Measurements from ENCODE around the gene NFIB.
A peak's percentile ranks its signal among the peaks of the same experiment; 100 is the strongest.

Gene NFIB

DNA sequence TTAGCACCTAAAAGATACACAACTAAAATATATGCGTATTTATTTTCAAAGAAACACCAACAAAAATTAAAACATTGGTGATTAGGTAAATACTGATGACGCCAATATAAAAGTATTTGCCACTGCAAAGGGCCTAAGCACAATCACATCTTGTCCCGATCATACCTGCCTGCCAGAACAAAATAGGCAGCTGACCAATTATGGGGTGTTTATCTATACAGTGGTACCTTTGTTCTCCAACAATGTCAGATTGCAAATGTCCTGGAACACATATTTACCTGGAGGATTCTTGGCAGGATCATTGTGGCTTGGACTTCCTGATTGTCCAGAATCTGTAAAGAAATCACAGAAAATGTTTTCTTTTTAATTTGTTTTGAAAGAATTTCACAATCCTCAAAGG, 134.5 kb downstream of the NFIB start:
- DNase-seq: peak; percentile 35

DNA sequence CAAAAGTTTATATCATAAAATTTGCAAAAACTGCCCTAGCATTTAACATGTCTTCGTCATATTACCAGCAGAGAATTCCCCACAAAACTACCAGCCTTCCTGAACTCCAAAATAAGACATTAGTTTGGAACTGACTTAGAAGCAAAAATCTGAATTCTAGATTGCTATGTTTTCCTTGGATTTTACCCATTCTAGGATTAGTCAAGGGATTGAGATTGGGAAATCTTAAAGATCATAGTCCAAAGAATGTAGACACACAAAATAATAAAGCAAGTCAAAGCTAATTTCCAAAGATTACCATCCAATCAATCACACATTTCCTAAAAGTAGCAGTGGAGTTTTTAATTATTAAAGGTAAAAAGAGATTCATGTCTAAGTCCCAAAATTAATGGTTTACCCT, 138.2 kb downstream of the NFIB start:
- no peak for DNase-seq

DNA sequence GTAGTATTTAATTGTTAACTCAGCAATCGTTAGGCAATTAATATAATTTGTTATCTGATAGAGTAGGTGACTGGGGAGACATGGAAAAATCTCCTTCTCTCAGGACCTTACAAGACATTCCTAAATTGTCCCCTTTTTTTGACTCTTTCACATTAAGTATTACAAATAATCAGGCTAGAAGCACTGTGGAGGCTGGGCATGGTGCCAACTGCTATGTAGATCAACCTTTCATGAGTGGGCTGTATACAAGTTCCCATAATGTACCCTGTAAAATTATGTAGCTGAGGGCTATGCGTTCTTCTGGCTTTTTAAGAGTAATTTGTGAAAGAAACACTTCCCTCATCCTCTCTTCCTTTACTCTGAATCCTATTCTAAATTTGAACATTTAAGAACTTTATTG, 140.2 kb downstream of the NFIB start:
- no peak for DNase-seq

DNA sequence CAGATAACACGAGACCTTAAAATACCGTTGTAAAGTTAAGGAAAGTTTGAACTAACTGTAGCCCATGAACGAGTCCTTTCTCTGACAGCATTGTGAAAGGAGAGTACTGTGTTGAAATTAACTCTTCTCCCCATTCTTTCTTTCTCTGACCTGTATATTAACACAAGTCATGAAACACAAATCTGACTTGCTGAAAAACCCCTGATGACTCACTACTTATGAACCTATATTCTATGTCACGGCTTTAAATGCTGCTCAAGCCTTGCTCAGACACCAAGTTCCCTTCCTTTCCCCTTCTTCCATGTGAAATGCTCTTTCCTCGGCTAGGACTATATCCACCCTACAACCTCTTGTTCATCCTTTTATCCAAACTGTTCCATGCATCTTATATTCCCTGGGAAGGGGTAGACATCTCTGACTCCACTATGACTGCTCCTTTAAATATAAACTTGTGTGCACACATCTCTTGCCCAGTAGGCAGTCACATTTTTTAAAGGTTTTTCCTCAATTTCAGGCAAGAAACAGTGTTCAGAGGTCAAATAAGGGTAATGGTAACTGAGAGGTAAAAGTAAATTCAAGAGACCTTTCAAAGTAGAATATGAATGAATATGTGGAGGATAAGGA, 142.9 kb downstream of the NFIB start:
- DNase-seq: no peak

DNA sequence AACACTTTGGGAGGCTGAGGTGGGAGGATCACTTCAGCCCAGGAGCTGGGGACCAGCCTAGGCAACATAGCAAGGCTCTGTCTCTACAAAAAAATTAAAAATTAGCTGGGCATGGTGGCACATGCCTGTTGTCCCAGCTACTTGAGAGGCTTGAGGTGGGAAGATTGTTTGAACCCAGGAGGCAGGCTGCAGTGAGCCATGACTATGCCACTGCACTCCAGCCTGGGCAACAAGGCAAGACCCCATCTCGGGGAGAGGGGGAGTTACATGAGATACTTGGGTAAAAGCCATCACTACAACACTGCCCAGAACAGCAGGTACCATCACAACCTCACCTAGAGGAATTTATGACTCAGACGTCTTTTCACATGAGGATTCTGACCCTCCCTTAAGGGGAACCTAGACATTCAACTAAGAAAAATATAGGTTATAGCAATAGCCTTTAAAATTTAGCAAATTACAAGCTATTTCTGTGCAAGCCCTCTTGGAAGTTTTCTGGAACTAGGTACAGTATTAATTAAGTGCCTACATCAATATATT, 143.5 kb downstream of the NFIB start:
- no peak for DNase-seq

DNA sequence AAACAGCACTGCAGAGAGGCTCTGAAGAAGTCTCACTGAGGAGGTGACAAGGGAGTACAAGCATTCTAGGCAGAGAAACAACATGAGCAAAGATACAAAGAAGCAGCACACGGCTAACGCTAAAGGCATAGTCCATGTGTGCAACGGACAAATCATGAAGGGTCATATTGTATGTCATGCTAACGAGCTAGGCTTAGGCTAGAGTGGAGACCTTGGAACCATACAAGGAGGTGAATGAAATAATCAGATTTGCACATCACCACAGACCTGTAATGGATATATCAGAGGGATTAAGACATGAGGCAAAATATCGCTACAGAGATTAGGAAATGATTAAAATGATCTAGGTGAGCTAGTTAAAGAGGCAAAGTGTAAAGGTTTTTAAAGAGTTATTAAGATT, 145.6 kb downstream of the NFIB start:
- no peak for DNase-seq

DNA sequence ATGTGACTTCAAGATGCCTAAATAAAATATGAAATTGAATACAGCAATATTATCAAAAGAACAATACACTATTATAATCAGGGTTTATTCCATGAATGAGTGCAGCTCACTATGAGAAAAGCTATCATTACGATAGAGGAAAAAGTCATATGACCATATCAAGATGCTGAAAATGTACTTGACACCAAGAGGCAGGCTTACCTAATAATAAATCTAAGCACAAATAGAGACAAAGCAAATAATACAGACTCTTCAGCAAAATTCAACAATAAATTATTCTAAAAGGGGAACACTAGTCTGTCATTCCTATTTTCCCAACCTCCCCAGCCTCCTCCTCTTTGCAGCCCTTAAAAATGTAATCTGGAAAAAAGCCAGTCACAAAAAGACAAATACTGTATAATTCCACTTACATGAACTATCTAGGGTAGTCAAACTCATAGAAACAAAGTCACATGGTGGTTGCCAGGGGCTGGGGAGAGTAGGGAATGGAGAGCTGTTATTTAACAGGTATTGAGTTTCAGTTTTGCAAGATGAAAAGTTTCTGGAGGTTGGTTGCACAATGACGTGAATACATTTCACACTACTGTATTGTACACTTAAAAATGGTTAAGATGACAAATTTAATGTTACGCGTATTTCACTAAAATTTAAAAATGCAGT, 148.4 kb downstream of the NFIB start:
- peak; percentile 55 for DNase-seq

DNA sequence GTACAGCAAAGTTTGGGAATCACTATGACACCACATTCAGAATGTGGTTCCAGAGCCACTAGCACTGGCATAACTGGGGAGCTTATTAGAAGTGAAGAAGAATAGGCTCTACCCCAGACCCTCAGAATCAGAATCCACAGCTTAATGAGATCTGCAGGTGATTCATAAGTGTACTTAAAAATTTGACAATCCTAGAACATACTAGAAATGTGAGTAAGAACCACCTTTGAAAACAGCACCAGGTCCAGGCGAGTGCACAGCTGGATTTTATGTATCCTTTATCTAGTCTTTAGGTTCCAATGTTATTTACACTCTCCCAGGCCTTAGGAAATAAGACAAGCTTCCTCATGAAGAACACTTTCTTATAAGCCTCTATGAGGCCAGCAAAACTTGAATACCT, 149.0 kb downstream of the NFIB start:
- DNase-seq: no peak

DNA sequence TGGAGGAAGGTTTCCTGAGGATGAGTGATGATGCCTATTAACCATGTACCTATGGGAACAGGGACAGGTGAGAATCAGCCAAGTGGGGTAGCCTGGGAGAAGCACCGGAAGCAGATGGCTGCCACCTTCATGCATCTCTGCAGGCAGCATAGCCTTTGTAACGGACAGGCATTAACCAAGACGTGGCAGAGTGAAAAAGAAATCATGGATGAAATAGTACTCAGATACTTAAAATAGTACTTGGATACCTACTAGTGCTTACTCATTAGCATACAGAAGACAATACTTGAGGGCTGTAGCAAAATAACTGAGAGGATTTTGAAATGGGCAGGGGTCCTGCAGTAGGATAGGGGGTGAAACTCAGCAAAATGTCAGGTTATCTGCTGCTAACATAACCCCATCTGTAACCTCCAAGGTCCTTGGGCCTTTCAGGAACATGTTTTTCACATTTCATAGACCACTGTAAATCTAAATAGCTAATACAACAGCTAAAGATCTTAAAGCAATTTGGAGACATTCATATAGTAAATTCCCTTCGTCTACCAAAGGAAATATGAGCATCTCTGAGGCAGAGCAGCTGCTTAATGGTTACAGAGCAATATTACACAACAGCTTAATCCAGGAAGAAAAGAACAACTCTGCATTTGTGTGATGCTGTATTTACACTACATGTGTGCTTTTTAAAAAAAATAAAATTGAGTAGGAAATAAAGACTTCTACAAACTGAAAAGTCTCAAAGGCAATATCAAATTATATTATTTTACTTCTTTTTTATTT, 154.3 kb downstream of the NFIB start:
- peak; percentile 33 for DNase-seq

DNA sequence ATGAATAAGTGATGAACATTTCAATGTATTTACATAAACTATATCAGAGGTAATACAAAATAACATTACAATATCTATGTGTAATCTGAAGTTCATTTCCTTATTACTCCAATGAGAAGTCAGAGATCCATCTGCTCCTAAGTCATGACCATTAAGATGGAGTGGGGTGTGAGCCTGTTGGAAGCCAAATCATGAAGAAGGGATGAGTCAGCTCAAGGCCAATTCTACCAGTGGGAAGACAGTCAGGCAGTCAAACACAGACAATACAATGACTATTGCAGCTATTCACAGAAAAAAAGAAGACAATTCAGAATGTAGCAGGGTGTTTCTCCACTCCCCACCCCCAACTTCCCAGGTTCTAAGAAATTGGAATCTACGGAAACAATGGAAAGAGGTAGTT, 155.0 kb downstream of the NFIB start:
- DNase-seq: no peak

DNA sequence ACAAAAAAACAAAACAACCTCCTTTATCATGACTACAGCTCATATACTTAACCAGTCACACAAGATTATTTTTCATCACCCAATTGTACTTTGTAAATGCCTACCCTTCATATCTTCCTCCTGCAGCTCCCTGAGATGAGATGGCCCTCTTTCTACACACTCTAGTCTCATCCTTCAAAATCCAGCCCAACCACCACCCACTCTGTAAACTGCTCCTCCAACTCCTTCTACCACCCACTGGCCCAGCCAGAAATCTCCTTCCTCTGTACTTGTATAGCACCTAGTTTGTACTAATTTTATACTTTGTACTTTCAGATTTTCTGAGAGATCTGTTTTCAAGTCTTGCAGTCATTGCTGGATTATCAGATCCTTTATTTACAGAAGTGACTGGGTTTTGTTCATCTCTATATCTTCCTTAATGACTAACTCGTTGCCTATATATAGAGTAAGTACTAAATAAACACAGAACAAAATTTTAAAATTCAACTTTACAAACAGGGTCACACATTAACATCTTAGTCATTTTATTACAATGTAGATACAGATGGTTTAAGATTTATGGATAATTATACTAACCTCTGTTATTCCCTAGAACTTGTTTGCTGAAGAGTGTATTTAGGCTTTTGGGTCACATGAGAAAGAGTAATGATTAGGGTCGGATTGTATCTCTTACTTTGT, 155.7 kb downstream of the NFIB start:
- no peak for DNase-seq

DNA sequence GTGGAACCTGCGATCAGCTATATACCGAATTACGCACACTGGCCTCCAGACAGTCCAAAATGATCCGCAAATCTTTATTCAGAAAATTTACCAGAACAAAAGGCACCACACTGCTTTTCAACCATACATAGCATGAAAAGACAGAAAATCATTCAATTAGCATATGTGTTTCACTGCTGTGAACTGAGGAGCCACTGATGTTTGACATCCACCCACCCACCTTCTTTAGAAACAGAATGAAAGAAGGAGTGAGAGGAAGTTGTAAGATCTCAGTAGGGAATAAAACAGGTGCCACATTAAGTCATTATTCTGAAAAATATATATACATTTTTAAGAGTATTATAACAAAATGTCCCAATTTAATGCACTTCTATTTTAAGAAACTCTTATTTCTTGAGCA, 156.8 kb downstream of the NFIB start:
- no peak for DNase-seq

DNA sequence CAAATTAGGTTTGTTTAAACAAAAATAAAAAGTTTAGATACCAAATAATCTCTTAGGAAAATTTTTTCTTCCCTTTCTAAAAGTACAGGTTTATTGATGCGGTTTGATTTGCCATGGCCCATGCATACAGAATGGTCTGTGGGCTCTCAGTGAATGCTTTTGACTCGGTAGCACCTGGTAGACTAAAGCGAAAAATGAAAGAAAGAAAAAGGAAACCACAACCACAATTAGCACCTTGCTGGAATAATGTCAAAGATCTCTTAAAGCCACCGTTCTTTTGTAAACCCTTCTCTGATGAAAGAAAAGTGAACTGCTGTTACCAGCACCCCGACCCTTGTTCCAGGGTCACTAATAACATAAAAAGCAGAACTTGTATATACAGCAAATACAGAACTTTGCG, 157.9 kb downstream of the NFIB start:
- DNase-seq: no peak

DNA sequence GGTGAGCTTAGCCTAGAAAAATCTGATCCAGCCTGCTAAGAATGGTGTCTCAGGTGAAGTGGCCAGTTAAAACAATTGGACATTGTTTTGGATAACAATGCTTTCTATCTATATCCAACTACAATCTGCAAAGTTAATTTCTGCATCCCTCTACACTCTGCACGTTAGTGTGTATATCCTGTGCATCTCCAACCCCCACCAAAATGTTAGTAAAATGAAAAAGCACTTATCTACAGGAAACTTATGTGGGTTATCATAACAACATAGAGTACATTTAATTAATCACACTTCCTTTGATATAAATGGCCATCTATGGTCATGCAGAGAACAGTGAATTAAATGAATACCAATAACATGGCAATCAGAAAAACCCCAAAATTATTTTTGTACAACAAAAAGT, 158.7 kb downstream of the NFIB start:
- DNase-seq: no peak

DNA sequence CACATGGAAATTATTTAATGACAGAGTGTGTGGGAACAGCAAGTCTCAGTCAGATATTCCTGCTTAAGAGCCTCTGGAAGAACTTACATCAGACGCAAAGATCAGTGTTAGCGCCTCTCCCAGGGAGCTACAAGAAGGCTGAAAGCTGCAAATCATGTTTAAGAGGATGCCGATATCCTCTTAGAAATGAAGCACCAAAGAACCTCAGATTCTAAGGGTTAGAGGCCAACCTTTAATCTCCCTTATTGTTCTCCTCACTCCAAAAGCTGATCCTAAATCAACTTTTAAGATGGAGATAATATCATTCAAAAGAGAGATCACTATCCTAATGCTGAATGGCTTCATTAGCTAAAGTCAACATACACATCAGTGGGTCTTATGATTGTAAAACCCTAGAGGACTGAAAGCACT, 160.6 kb downstream of the NFIB start:
- peak; percentile 66 for DNase-seq

DNA sequence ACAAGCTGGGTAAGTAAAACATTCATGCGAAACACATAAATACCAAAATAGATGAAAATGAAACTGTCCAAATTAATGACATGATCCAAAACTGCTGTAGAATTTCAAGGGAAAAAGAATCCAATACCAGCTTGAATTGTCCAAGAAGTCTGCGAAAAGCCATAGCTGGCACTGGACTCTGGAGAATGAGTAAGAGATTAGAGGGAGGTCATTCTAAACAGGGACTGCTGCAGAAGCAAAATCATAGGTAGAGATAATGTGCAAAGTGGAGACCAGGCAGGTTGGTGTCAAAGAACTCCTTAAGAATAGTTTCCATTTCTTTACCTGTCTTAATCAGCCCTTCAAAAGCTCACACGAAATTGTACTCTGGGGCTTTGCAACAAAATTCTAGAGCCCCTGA, 162.5 kb downstream of the NFIB start:
- no peak for DNase-seq

DNA sequence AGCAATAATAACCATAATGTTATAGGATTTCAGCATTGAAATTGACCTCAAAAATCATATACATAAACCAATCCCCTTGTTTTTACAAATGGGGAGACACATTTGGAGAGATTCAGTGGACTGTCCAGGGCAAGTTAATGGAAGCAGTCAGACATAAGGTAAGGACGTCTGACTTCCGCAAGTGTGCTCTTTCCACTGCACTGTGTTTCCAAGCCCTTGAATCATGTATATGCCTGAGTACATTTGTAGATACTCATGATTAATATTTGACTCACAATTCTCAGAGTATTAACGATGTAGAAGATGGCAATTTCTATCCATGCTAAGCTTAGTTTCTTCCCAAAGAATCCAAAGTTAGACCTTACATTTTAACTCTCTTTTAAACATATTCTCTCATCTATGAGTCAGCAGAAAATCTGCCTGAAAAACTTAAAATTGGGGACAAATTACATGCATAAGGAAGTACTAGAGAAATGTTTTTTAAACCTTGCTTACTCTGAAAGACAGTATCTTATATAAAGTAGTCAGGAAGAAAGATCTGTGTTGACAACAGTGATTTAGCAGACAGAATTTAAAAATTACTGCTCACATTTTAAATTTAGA, 165.3 kb downstream of the NFIB start:
- DNase-seq: no peak

DNA sequence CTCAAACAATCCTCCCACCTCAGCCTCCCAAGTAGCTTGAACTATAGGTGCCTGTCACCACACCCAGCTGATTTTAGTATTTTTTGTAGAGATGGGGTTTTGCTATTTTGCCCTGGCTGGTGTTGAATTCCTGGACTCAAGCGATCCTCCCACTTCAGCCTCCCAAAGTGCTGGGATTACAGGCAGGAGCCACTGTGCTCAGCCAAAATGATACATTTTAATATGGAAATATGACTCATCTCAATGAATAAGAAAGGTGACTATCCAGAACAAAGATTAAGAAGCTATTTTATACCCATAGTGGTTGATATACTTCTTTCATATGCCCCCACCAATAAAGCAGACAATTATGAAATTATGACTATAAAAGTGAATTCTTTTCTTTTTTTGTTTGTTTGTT, 166.2 kb downstream of the NFIB start:
- no peak for DNase-seq

DNA sequence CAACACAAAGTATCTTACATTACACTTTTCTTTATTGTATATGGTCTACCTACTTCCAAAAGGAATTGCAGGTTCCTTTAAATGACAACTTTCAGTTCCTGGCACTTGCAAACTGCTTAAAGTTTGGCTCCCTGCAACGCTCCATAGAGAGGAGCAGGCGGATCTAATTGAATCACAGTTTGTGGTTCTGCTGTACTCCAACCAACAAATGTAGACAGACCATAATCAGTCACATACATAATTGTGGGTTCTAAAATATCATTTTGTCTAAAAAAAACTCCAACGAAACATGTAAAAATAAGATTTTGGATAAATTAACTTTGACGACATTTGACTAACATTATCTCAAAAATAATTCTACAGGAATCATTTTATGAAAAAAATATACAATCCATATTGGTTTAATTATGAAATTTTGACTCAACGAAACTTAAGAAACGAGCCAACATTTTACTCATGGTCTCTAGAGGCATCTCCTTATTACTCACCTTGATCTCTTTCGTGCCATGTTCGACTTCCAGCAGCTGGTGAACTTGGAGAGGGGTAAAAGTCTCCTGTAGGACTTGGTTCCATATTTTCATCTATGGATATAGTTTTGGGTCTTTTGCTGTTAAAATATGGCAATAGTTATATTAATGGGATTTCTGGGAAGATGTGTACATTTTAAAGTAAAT, 167.6 kb downstream of the NFIB start:
- no peak for DNase-seq

DNA sequence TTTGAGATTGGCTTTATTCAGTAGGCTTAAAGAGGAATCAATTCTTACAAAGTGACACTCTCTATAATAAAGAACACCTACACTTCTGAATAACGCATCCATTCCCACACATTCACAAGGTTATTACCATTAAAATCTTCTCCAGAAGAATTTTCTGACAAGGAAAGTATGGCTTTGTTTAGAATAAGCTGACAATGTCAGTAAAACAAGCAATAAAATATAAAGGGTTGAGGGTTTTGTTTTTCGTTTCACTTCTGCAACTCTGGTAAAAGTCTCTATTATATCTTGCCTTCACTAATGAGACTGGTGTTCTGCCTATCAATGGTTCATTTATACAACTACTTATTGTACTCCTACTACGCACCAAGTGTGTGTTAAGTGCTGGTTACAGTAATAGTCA, 169.7 kb downstream of the NFIB start:
- no peak for DNase-seq

DNA sequence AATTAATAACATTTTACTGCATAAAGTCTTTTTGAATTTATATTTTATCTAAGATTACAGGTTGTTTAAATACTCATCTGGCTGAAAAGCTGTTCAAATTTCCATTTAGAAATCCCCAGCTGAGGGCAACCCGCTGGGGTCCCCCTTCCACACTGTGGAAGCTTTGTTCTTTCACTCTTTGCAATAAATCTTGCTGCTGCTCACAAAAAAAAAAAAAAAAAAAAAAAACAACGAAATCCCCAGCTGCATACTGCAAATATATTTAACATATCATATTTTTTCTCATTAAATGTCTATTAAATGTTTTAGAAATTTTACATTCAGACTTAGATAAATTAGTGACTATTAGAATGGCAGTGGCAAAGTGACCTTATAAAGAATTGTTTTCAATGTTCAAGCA, 172.2 kb downstream of the NFIB start:
- DNase-seq: no peak

DNA sequence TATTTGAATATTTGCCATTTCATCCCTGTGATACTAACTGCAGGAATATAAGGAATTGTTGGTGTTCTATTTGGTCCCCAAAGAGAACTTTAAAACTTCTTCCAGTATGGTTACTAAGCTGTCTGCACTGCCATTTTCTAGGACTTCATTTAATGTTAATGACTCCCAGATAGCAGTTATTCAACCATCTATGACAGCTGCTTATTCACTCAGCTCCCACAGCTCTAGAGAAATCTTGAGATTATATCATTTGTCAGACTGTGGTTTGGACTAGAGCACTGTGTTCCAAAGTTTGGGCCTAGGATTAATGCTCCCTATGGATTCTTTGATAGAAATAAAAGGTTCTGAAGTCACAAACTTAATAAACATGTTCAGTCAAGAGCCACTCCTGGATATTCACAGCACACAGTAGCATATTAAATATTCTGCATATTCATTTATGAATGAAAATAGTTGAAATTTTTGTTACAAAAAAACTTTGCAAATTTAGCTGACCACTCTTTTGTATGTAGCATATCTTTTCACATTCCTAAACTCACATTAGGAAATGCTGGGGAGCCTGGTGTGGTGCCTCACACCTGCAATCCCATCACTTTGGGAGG, 173.7 kb downstream of the NFIB start:
- DNase-seq: no peak

Data from NCI-H1436 treated with DMSO at 0.1 percent for 48 hours (cell line).